WTC11 (cell line): ENCODE results near the gene MREG. TPM values are rescaled to one million over a fixed set of nuclear protein-coding genes. Genes with fewer than 3 reads are reported as not detected.

ENCODE experiments used
- ATAC-seq: fragments of 200-7000 bp; cut with Tn5 transposase; 2 replicates; pipeline ENCODE4 v1.10.0; 2021; ENCODE audit warnings: mild to moderate bottlenecking, moderate library complexity
- CTCF ChIA-PET: fragments of 300-600 bp; sonication (Branson Sonifier 250); formaldehyde crosslinking; loops from one replicate; lab custom pipeline; 2021; ENCODE audit warnings: antibody characterized with exemption; lab: Charles Lee
- POLR2A ChIA-PET: fragments of 350-600 bp; sonication (Branson Sonifier 250); formaldehyde crosslinking; loops from one replicate; lab custom pipeline; 2021; ENCODE audit warnings: antibody characterized with exemption; lab: Charles Lee
- DNase-seq: peaks from one replicate; pipeline ENCODE4 v3.0.0; 2021; ENCODE audit warnings: low spot score
- H3K27ac Mint-ChIP-seq: 2 replicates; pipeline ENCODE4 v1.8.0; 2021; ENCODE audit warnings: mixed read lengths
- H3K27me3 Mint-ChIP-seq: 2 replicates; pipeline ENCODE4 v1.8.0; 2021; ENCODE audit warnings: low read depth, mild to moderate bottlenecking, moderate library complexity, mixed read lengths
- H3K36me3 Mint-ChIP-seq: 2 replicates; pipeline ENCODE4 v1.8.0; 2021; ENCODE audit warnings: mixed read lengths
- H3K4me1 Mint-ChIP-seq: 2 replicates; pipeline ENCODE4 v1.8.0; 2022; ENCODE audit warnings: mixed read lengths
- H3K4me3 Mint-ChIP-seq: 2 replicates; pipeline ENCODE4 v1.8.0; 2021; ENCODE audit warnings: mild to moderate bottlenecking, moderate library complexity, mixed read lengths
- H3K9me3 Mint-ChIP-seq: 2 replicates; pipeline ENCODE4 v1.8.0; 2021; ENCODE audit warnings: mixed read lengths
- CDX4 ChIP-seq: fragments of 250-450 bp; sonication (Bioruptor Pico); IDR thresholded peaks from 2 replicates; pipeline ENCODE4 v1.9.0; 2021; ENCODE audit warnings: moderate library complexity, mild to moderate bottlenecking, inconsistent platforms, borderline replicate concordance
- CTCF ChIP-seq: fragments of 200-600 bp; IDR thresholded peaks from 2 replicates; pipeline ENCODE4 v1.8.0; 2022; ENCODE audit warnings: antibody characterized with exemption
- ETV6 ChIP-seq: sonication (generic); formaldehyde crosslinking; IDR thresholded peaks from 2 replicates; pipeline ENCODE4 v1.8.1; 2022; ENCODE audit warnings: mild to moderate bottlenecking, missing genetic modification reagents
- GTF2I ChIP-seq: fragments of 250-450 bp; sonication (Bioruptor Pico); conservative IDR thresholded peaks from 2 replicates; pipeline ENCODE4 v1.4.0; 2021; ENCODE audit warnings: mild to moderate bottlenecking
- HMGA2 ChIP-seq: fragments of 250-450 bp; sonication (Bioruptor Pico); IDR thresholded peaks from 2 replicates; pipeline ENCODE4 v1.4.0; 2021; ENCODE audit warnings: mild to moderate bottlenecking, moderate library complexity
- IRF2 ChIP-seq: sonication (generic); formaldehyde crosslinking; IDR thresholded peaks from 2 replicates; pipeline ENCODE4 v1.8.0; 2022; ENCODE audit warnings: low read depth, missing genetic modification reagents, borderline replicate concordance
- JAZF1 ChIP-seq: fragments of 250-450 bp; sonication (Bioruptor Pico); IDR thresholded peaks from 2 replicates; pipeline ENCODE4 v1.9.0; 2021; ENCODE audit warnings: moderate library complexity, mild to moderate bottlenecking, inconsistent platforms
- KAT7 ChIP-seq: sonication (generic); formaldehyde crosslinking; IDR thresholded peaks from 2 replicates; pipeline ENCODE4 v1.8.1; 2023; ENCODE audit warnings: missing genetic modification reagents, mild to moderate bottlenecking, borderline replicate concordance
- MAX ChIP-seq: sonication (generic); formaldehyde crosslinking; IDR thresholded peaks from 2 replicates; pipeline ENCODE4 v1.8.0; 2022; ENCODE audit warnings: mild to moderate bottlenecking, missing genetic modification reagents
- NFATC4 ChIP-seq: fragments of 250-450 bp; sonication (Bioruptor Pico); IDR thresholded peaks from 2 replicates; pipeline ENCODE4 v1.9.0; 2021; ENCODE audit warnings: mild to moderate bottlenecking
- NFYB ChIP-seq: sonication (generic); formaldehyde crosslinking; conservative IDR thresholded peaks from 2 replicates; pipeline ENCODE4 v1.8.0; 2022; ENCODE audit warnings: low read depth, missing genetic modification reagents
- NR3C1 ChIP-seq: sonication (generic); formaldehyde crosslinking; conservative IDR thresholded peaks from 2 replicates; pipeline ENCODE4 v1.8.1; 2023; ENCODE audit warnings: low read depth, mild to moderate bottlenecking, missing genetic modification reagents
- OVOL2 ChIP-seq: fragments of 250-450 bp; sonication (Bioruptor Pico); IDR thresholded peaks from 2 replicates; pipeline ENCODE4 v1.9.0; 2021; ENCODE audit warnings: mild to moderate bottlenecking, borderline replicate concordance
- SOX15 ChIP-seq: fragments of 250-450 bp; sonication (Bioruptor Pico); IDR thresholded peaks from 2 replicates; pipeline ENCODE4 v1.9.0; 2021; ENCODE audit warnings: mild to moderate bottlenecking
- SP1 ChIP-seq: sonication (generic); formaldehyde crosslinking; conservative IDR thresholded peaks from 2 replicates; pipeline ENCODE4 v1.8.1; 2022; ENCODE audit warnings: missing genetic modification reagents
- TEAD1 ChIP-seq: sonication (generic); formaldehyde crosslinking; IDR thresholded peaks from 2 replicates; pipeline ENCODE4 v1.8.0; 2022; ENCODE audit warnings: mild to moderate bottlenecking, missing genetic modification reagents
- ZBTB21 ChIP-seq: sonication (generic); formaldehyde crosslinking; IDR thresholded peaks from 2 replicates; pipeline ENCODE4 v1.8.1; 2023; ENCODE audit warnings: mild to moderate bottlenecking, missing genetic modification reagents, borderline replicate concordance
- ZNF121 ChIP-seq: sonication (generic); formaldehyde crosslinking; IDR thresholded peaks from 2 replicates; pipeline ENCODE4 v1.8.0; 2023; ENCODE audit warnings: missing genetic modification reagents
- ZNF263 ChIP-seq: sonication (generic); formaldehyde crosslinking; IDR thresholded peaks from 2 replicates; pipeline ENCODE4 v1.8.1; 2022; ENCODE audit warnings: low read depth, mild to moderate bottlenecking, moderate library complexity, missing genetic modification reagents
- ZNF317 ChIP-seq: sonication (generic); formaldehyde crosslinking; IDR thresholded peaks from 2 replicates; pipeline ENCODE4 v1.8.1; 2023; ENCODE audit warnings: low read depth, mild to moderate bottlenecking, moderate library complexity, missing genetic modification reagents, borderline replicate concordance
- ZNF396 ChIP-seq: fragments of 250-450 bp; sonication (Bioruptor Pico); IDR thresholded peaks from 2 replicates; pipeline ENCODE4 v1.8.0; 2021; ENCODE audit warnings: mild to moderate bottlenecking, moderate library complexity, borderline replicate concordance
- ZNF416 ChIP-seq: fragments of 250-450 bp; sonication (Bioruptor Pico); IDR thresholded peaks from 2 replicates; pipeline ENCODE4 v1.9.0; 2021; ENCODE audit warnings: mild to moderate bottlenecking, inconsistent platforms
- total RNA-seq: library from RNA; stranded (reverse); gene quantifications from 3 replicates; pipeline ENCODE4 v1.2.3, GENCODE V29; 2021
- TF ChIP-seq, protein P1 (sequence below): sonication (generic); formaldehyde crosslinking; IDR thresholded peaks from 2 replicates; pipeline ENCODE4 v1.8.1; 2023; ENCODE audit warnings: mild to moderate bottlenecking, missing genetic modification reagents, borderline replicate concordance

The MREG gene
- total RNA-seq, 1 experiment from 2014 or later = 23.8 TPM

GRCh38 chr2:215985257-215985656, 28.1 kb downstream of the MREG start:
- peaks cover 61% of the 10 kb centered on the region for H3K36me3 Mint-ChIP-seq

GRCh38 chr2:215984661-215985060, 28.7 kb downstream of the MREG start:
- Mint-ChIP-seq H3K9me3 (peaks cover 47% of the 10 kb centered on the region), H3K36me3 (peaks cover 55% of the 10 kb centered on the region), H3K27me3 (peaks cover 3% of the 10 kb centered on the region; the same call in 1 of the 2 replicates), H3K4me1 (0 out of 2 replicates have a peak, but pooled peaks cover 4% of the 10 kb centered on the region), H3K4me3 (no peak overlapping the region), H3K27ac (no peak overlapping the region)
- DNase-seq (no peak), ATAC-seq (no peak)
- ChIA-PET POLR2A (interaction anchor here (0.6 kb wide), 1 partner anchor 22 kb away, joined by 5 read pairs; no protein-coding TSS in a partner anchor), CTCF (no interaction called here)
- TF ChIP-seq OVOL2 (CRISPR knock-in tag) (no peak), JAZF1 (no peak), CDX4 (CRISPR knock-in tag) (no peak), IRF2 (no peak), NFYB (CRISPR knock-in tag) (no peak), ETV6 (CRISPR knock-in tag) (no peak), NFATC4 (CRISPR knock-in tag) (no peak), ZNF317 (CRISPR knock-in tag) (no peak), TEAD1 (CRISPR knock-in tag) (no peak), ZNF416 (CRISPR knock-in tag) (no peak), SOX15 (CRISPR knock-in tag) (no peak), MAX (CRISPR knock-in tag) (no peak), ZNF263 (no peak), HMGA2 (CRISPR knock-in tag) (no peak), NR3C1 (CRISPR knock-in tag) (no peak), CTCF (no peak), KAT7 (CRISPR knock-in tag) (no peak), GTF2I (no peak), ZNF121 (CRISPR knock-in tag) (no peak), SP1 (no peak)

More at GRCh38 chr2:215985257-215985656, 28.1 kb downstream of the MREG start:
- H3K4me3 Mint-ChIP-seq = no peak overlapping the region
- CTCF ChIA-PET = no interaction called here
- H3K9me3 Mint-ChIP-seq = peaks cover 50% of the 10 kb centered on the region
- H3K27ac Mint-ChIP-seq = no peak overlapping the region
- no peak for ATAC-seq
- peaks cover 3% of the 10 kb centered on the region; the same call in 1 of the 2 replicates for H3K27me3 Mint-ChIP-seq
- POLR2A ChIA-PET = interaction anchor here (0.9 kb wide), 1 partner anchor 16 kb away, joined by 3 read pairs; no protein-coding TSS in a partner anchor
- H3K4me1 Mint-ChIP-seq = 0 out of 2 replicates have a peak, but pooled peaks cover 4% of the 10 kb centered on the region
- TF ChIP-seq ZBTB21 (CRISPR knock-in tag) (no peak), ZNF396 (CRISPR knock-in tag) (no peak)
- TF ChIP-seq, protein P1, sequence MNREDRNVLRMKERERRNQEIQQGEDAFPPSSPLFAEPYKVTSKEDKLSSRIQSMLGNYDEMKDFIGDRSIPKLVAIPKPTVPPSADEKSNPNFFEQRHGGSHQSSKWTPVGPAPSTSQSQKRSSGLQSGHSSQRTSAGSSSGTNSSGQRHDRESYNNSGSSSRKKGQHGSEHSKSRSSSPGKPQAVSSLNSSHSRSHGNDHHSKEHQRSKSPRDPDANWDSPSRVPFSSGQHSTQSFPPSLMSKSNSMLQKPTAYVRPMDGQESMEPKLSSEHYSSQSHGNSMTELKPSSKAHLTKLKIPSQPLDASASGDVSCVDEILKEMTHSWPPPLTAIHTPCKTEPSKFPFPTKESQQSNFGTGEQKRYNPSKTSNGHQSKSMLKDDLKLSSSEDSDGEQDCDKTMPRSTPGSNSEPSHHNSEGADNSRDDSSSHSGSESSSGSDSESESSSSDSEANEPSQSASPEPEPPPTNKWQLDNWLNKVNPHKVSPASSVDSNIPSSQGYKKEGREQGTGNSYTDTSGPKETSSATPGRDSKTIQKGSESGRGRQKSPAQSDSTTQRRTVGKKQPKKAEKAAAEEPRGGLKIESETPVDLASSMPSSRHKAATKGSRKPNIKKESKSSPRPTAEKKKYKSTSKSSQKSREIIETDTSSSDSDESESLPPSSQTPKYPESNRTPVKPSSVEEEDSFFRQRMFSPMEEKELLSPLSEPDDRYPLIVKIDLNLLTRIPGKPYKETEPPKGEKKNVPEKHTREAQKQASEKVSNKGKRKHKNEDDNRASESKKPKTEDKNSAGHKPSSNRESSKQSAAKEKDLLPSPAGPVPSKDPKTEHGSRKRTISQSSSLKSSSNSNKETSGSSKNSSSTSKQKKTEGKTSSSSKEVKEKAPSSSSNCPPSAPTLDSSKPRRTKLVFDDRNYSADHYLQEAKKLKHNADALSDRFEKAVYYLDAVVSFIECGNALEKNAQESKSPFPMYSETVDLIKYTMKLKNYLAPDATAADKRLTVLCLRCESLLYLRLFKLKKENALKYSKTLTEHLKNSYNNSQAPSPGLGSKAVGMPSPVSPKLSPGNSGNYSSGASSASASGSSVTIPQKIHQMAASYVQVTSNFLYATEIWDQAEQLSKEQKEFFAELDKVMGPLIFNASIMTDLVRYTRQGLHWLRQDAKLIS (CRISPR knock-in tag) = no peak
- TF ChIP-seq, all 79 proteins: peak for 0
- DNase-seq = no peak
